SK-N-DZ (cell line): ENCODE results near the gene ZDHHC19.

Experiments
- small RNA-seq, 2 experiments: library from RNA; depleted of rRNA; stranded (forward); fragments of <200 nt; gene quantifications; one replicate each; pipeline ENCODE3, GENCODE V24; 2014

Gene ZDHHC19

Small RNA genes lying within 50 kb of the gene (small RNA-seq; reads per million reads assigned to genes)
- gene RF00019: 0 reads per million in 2 experiments
